Inferior parietal cortex (tissue), 1 donor: ENCODE data around the gene KCTD1.

ENCODE experiments used
- DNase-seq: peaks from one replicate; pipeline ENCODE4 v3.0.0-alpha.2; 2016; ENCODE audit errors: extremely low spot score

The KCTD1 gene

DNA sequence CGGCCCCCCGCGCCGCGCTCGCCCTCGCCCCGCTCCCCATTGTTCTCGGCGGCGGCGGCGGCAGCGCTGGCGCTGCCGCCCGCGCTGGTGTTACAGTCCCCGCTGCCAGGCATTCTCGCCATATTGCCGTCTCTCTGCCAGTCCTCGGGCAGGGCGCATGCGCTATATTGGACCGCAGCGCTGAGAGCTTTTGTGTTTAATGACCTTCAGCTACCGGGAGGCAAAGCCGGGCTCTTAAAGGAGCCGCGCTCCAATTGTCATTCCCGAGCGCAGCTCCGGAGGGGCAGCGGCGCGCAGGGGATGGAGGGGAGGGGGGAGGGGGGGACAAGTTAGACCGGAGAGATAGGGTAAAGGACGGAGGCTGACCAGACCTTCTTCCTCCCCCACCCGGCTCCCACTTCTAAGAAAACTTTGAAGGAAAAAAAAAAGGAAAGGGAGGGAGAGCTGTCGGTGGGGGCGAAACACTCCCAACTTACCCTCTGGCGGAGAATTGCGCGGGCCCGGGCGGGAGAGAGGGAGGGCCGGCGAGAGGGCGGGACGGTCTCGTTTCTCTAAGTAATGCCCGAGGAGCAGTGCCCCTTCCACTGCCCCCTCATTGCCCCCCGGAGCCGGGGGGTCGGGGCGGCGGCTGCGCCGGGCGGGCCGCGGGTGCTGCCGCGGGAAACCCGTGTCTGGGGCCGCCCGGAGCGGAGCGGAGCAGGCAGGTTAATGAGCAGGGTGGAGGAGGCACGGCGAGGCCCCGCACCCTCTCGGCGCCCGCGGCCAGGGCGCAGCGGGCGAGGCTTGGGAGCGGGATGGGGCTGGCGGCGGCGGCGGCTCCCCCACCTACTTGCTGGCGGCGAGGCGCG, at the start of gene KCTD1:
KCTD1 (minus strand) TSS at position 139 of the 848 bp plus-strand sequence; CDS start at position 122, 17 bp downstream.
- DNase-seq: peak; percentile 70

GRCh38 chr18:26593365-26594320, 45.3 kb upstream of the KCTD1 start:
- no peak for DNase-seq

- DNase-seq: no peak
These were observed 36.4 kb upstream of the KCTD1 start for GRCh38 chr18:26584745-26585144.

- no peak for DNase-seq
These were observed 31.7 kb upstream of the KCTD1 start for GRCh38 chr18:26579941-26580618.

- no peak for DNase-seq
These were observed 27.5 kb upstream of the KCTD1 start for GRCh38 chr18:26575865-26576217.

DNA sequence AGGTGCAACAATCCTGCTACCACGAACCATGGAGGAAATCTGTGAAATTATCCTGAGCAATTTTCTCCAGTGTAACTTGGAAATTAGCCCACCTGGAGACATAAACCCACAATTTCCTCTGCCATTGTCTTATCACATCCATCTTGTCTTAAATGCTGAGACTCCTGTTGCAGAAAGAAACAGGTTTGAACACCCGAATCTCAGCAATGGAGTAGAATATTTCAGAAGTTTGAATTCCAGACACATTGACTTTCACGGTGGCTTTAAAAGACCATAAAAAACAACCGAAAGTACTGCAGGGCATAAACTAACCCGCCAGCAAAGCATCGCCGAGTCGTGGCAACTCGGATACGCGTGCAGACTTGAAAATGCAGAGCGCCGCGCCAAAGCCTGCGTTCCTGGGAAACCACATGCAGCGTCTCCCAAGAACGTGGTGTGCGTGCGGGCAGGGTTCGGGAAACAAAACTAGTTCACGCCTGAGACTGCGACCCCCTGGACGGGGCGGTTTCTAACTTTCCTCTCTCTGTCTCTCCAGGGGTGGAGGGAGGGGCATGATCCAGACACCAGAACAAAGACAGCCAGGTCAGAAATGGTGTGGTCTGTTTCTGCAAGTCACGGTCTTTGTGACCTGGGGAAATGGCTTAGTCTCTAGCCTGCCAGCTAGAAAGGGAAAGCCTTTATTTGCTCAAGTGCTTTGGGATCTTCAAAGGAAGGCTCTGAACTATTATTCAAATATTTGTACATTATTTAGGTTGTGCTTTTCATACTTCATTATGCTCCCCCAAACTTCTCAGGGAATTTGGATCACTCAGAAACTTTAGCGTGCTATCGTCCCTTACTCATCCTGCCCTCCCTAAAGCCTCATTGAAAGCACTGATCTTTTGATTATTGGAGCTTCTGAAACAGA, 26.9 kb upstream of the KCTD1 start:
- no peak for DNase-seq

DNA sequence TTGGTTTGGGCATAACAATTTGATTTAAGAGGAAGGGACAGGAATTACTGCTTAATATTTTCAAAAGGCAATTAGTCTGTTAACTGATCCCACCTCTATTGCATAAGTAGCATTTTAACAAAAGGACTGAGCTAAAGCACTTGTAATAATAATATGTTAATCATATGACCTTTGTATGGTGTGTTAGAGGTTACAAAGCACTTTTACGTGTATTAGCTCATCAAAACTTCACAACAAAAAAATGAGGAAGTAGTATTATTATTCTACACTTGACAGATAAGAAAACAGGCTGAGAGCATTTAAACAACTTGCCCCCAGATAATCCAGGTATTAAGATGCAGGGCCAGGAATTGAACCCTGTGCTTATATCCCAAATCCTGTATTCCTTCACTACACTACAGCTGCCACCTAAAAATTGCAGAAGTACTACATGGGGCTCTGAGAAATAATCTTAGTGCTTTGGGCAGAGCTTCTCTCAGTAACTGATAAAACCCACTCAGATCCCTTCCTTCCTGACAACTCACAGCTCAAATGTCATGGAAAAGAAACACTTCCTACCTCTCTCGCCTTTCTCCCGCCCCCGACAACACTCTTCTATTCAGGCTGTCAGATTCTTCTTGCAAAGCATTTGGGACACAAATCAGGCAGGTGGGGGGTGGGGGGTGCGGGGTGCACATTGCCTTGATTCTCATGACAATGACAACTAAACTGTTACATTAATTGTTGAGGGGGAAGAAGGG, 20.7 kb upstream of the KCTD1 start:
- DNase-seq: no peak

GRCh38 chr18:26568513-26568912, 20.2 kb upstream of the KCTD1 start:
- no peak for DNase-seq

- no peak for DNase-seq
These were observed 18.7 kb upstream of the KCTD1 start for GRCh38 chr18:26566874-26567555.

DNA sequence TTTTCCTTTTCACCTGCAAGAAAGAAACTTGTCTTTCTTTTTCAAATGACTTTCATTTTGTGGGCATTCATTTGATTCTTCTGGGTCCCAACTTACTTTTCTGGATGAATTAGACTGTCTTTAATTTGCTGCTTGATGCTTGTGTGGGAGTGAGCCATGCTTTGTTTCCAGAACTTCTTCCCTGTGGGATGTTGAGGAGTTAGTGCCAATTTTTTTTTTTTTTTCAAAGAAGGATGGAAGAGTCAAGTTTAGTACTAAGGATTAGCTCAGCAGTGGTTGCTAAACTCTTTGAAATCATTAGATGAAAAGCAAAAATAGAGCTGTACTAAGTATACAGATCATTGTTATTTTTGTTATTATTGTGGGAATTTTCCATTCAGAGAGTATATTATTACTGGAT, 17.2 kb upstream of the KCTD1 start:
- DNase-seq: no peak

DNA sequence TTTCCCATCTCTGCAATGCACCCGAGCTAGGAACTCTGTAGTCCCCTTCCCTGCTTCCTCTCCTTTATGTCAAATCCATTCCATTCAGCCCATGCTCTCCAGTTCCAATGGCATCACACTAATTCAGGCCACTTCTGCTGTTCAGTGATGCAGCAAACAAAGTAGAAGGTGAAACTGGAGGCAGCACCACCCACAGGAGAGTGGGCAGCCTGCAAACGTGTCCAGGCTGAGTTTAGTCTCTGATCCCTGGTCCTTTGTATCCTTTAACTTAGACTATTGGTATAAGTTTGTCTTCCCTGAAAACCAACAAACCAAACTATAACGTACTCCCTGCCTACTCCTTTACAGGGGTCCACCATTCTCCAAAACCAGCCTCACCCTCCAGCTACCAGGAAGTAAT, 14.7 kb upstream of the KCTD1 start:
- no peak for DNase-seq

DNA sequence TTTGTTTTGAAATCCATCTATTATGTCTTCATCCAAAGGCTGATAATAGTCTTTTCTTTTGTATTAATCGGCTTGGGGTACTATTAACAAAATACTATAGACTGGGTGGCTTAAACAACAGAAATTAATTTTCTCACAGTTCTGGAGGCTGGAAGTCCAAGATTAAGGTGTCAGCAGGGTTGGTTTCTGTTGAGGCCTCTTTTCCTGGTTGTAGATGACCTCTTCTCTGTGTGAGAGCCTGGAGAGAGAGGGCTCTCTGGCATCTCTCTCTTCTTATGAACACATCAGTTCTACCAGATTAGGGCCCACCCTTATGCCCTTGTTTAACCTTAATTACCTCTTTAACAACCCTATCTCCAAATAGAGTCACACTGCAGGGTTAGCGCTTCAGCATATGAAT, 14.2 kb upstream of the KCTD1 start:
- DNase-seq: no peak

DNA sequence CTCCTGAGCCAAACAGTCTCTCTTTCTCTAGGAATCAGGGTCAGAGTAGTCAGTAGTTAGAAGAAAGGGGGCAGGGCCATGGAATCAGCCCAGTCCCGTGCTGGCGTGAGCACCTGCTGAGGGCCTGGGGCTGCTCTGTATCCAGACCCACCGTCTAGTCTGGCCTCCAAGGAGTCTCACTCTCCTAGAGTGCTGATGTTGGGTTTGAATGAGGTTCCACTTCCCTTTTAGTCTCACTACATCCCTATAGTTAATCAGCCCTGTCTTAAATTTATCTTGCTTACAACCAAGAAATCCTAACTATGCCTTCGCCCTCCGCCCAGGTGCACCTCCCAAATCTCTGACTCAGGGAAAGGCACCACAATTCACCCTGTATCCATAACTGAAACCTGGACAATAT, 13.4 kb upstream of the KCTD1 start:
- DNase-seq: no peak

- no peak for DNase-seq
These were observed 8.2 kb upstream of the KCTD1 start for GRCh38 chr18:26556573-26556972.

- DNase-seq: no peak
These were observed 7.6 kb upstream of the KCTD1 start for GRCh38 chr18:26555804-26556553.

GRCh38 chr18:26553943-26554342, 5.6 kb upstream of the KCTD1 start:
- no peak for DNase-seq

DNA sequence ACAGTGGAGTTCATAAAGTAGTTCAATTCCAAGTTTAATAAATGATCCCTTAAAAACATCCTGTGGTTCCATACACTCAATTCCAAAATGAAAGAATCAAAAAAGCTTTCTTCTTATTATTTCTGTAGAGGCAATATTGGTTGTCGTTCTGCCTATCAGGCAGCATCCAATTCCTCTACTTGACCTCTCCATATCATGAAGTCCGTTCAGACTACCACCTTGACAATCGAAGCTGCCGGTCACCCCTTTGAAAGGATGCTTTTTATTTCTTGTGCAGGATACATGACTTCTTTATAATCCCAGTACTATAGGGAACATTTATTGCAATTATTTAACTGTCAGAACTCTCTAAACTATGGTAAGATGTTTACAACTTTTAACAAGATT, 3.3 kb upstream of the KCTD1 start:
- DNase-seq: no peak

DNA sequence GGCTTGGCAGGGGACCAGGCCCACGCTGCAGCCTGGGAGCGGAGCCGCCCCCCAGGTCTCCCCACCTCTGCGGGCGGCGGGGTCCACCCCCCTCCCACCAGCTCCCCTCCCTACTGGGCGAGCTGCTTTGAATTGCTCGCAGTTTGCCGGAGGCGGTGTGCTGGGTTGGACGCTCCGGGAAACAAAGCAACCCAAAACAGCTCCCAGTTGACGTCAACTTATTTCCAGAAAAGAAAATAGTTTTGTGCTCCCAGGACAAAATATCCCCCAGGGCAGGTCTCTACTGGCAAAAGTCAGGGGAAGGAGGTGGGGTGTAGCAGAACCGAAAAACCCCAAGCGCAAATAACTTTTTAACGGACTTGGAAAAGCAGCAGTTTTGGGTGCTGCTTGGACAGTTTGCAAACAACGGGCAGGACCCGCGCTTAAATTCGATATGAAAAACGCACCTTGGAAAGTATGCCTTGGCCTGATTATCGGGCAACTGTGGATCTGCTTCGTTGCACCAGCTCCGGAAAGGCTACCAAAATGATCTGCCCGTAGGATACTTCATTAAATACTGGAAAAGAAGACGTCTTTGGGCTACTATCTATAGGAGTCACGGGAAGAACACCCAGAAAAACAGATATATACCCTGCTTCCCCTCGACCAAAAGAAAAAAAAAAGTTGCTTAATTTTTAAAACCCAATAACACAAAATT, 2.8 kb upstream of the KCTD1 start:
- DNase-seq: no peak
